Prostate gland (tissue), 2 donors: ENCODE data around the gene SBF2. TPM values are rescaled to one million over a fixed set of nuclear protein-coding genes. Genes with fewer than 3 reads are reported as not detected.

Experiments
- DNase-seq: peaks from one replicate; pipeline ENCODE4 v3.0.0-alpha.2; 2019; ENCODE audit warnings: low spot score
- H3K27ac ChIP-seq, 2 donors: fragments of 200-600 bp; sonication (generic); 2 replicates each; pipeline ENCODE4 v1.5.1; 2017 to 2019
- H3K27me3 ChIP-seq: fragments of 200-600 bp; sonication (generic); replicated peaks from 2 replicates; pipeline ENCODE4 v1.5.1; 2019; ENCODE audit not compliant: insufficient read depth
- H3K36me3 ChIP-seq, 2 donors: fragments of 200-600 bp; sonication (generic); 1 replicate in 1 of 2; 2 replicates in 1 of 2; pipeline versions ENCODE4 v1.5.1 to v1.8.1; 2017 to 2019
- H3K4me1 ChIP-seq: fragments of 200-600 bp; sonication (generic); replicated peaks from 2 replicates; pipeline ENCODE4 v1.5.1; 2019
- H3K4me3 ChIP-seq, 2 donors: fragments of 200-600 bp; sonication (generic); 2 replicates each; pipeline ENCODE4 v1.5.1; 2017 to 2019
- H3K9me3 ChIP-seq: fragments of 200-600 bp; sonication (generic); 2 replicates; pipeline ENCODE4 v1.5.1; 2017
- CTCF ChIP-seq, 4 experiments: fragments of 200-600 bp in 2 of 4; fragments of 450-650 bp in 2 of 4; sonication (generic) in 2 of 4; IDR thresholded peaks; 1 replicate in 3 of 4; 2 replicates in 1 of 4; pipeline ENCODE4 v1.5.1; 2016 to 2019; ENCODE audit warnings: antibody characterized with exemption in 4 of 4, mild to moderate bottlenecking in 2 of 4, moderate library complexity in 2 of 4
- POLR2A ChIP-seq: fragments of 450-650 bp; IDR thresholded peaks from one replicate; pipeline ENCODE4 v1.6.1; 2016; ENCODE audit warnings: antibody characterized with exemption, mild to moderate bottlenecking
- POLR2AphosphoS5 ChIP-seq: sonication (generic); formaldehyde crosslinking; IDR thresholded peaks from one replicate; pipeline ENCODE4 v1.6.1; 2017; ENCODE audit warnings: antibody characterized with exemption
- WGBS: methylation state at CpG from one replicate; pipeline ENCODE4 v1.1.5; 2018; 5-methylcytosine and 5-hydroxymethylcytosine counted together
- intact Hi-C: fragments of 100-400 bp; cut with DNase I; formaldehyde crosslinking; loops from one replicate; pipeline ENCODE4 v1.14.2; 2022
- small RNA-seq, 2 donors: library from RNA; depleted of rRNA; stranded (forward); fragments of <200 nt; gene quantifications; one replicate each; pipeline ENCODE3, GENCODE V24; 2016
- total RNA-seq, 2 donors: library from RNA; depleted of rRNA; stranded (reverse); fragments of >200 nt; gene quantifications; one replicate each; pipeline ENCODE4 v1.1.0, GENCODE V29; 2016

SBF2 gene
- total RNA-seq, 2 donors from 2014 or later: 35.9 to 56.7 TPM

GRCh38 chr11:9732453-9732852 lies 561.6 kb downstream of the SBF2 start:
- intact Hi-C loops: no loop called here

GRCh38 chr11:9731256-9731655 lies 562.8 kb downstream of the SBF2 start:
- no peaks in the 10 kb centered on the region for H3K27me3 ChIP-seq
- no peaks in the 10 kb centered on the region for H3K36me3 ChIP-seq
- TF ChIP-seq POLR2AphosphoS5: no peak
- no peak for TF ChIP-seq CTCF (IDR thresholded peaks at IDR 0.05)
- no peak for TF ChIP-seq POLR2A
- 88% methylated on average over 1 of the region's 1 CpG for WGBS
- no peak for DNase-seq
- no peak overlapping the region for H3K4me3 ChIP-seq
- no peaks in the 10 kb centered on the region for H3K4me1 ChIP-seq
- H3K27ac ChIP-seq: no peak overlapping the region
- no peaks in the 10 kb centered on the region for H3K9me3 ChIP-seq
- intact Hi-C loops: no loop called here

More at GRCh38 chr11:9732453-9732852, 561.6 kb downstream of the SBF2 start:
- Histone ChIP-seq H3K4me3 (no peak overlapping the region), H3K27ac (no peak overlapping the region), H3K4me1 (no peaks in the 10 kb centered on the region), H3K9me3 (no peaks in the 10 kb centered on the region), H3K27me3 (no peaks in the 10 kb centered on the region), H3K36me3 (no peaks in the 10 kb centered on the region)
- no peak for TF ChIP-seq CTCF (IDR thresholded peaks at IDR 0.05)
- no peak for TF ChIP-seq POLR2AphosphoS5
- TF ChIP-seq POLR2A: no peak
- DNase-seq: no peak
- 84% methylated on average over 11 of the region's 11 CpGs for WGBS

Small RNA genes within 50 kb of the gene (small RNA-seq; reads per million reads assigned to genes)
- gene AC080023.2 (0 reads per million in 2 donors), gene RNU7-28P (0 reads per million in 2 donors)

Other genes with a start within 250 kb of the SBF2 start
- gene ADM, start 10.9 kb upstream of the SBF2 start, total RNA-seq: 10 to 100 TPM; 20.4 to 33.7 TPM
- 10 to 100 TPM; 20.0 to 22.1 TPM for gene AMPD3, start 161.0 kb upstream of the SBF2 start, total RNA-seq
- 10 to 100 TPM; 52.9 to 66.2 TPM for gene RNF141, start 247.0 kb upstream of the SBF2 start, total RNA-seq